Spinal cord (tissue), 10 donors: Measurements from ENCODE around the gene LAGE3. TPM values are rescaled to one million over a fixed set of nuclear protein-coding genes. Genes with fewer than 3 reads are reported as not detected.

ENCODE experiments used
- DNase-seq, 6 donors: peaks; one replicate each; pipeline versions ENCODE4 v3.0.0 to v3.0.0-alpha.2; 2013 to 2015; ENCODE audit warnings: low spot score in 6 of 6, low read depth in 4 of 6
- H3K27ac ChIP-seq: one replicate; pipeline ENCODE4 v1.5.1; 2013; ENCODE audit warnings: low read depth, low read length, control low read depth
- H3K27me3 ChIP-seq: one replicate; pipeline ENCODE4 v1.6.1; 2013; ENCODE audit warnings: low read length; ENCODE audit not compliant: control insufficient read depth, insufficient read depth
- H3K36me3 ChIP-seq: one replicate; pipeline ENCODE4 v1.6.1; 2013; ENCODE audit warnings: low read length; ENCODE audit not compliant: control insufficient read depth, insufficient read depth
- H3K4me1 ChIP-seq: one replicate; pipeline ENCODE4 v1.6.1; 2013; ENCODE audit warnings: low read length; ENCODE audit not compliant: control insufficient read depth, insufficient read depth
- H3K4me3 ChIP-seq: one replicate; pipeline ENCODE4 v1.5.1; 2013; ENCODE audit warnings: low read depth, low read length, control low read depth
- H3K9me3 ChIP-seq: one replicate; pipeline ENCODE4 v1.6.1; 2013; ENCODE audit warnings: low read length; ENCODE audit not compliant: control insufficient read depth, insufficient read depth
- WGBS: methylation state at CpG from one replicate; pipeline ENCODE4 v1.1.5; 2013; ENCODE audit warnings: missing lambda C conversion rate; ENCODE audit not compliant: insufficient coverage; 5-methylcytosine and 5-hydroxymethylcytosine counted together
- polyA plus RNA-seq, 2 donors: library from polyadenylated mRNA; unstranded; fragments of 120-200 nt; gene quantifications; one replicate each; pipeline ENCODE4 v1.2.1, GENCODE V29; 2013; ENCODE audit not compliant: insufficient read length in 2 of 2
- total RNA-seq, 2 donors: library from RNA; depleted of rRNA in 1 of 2; stranded (reverse); fragments of 120-200 nt in 1 of 2; fragments of >200 nt in 1 of 2; gene quantifications; one replicate each; pipeline versions ENCODE4 v1.2.3 to v1.2.4, GENCODE V29; 2013 to 2014
- donor health status: healthy.

The LAGE3 gene
- total and polyA plus RNA-seq, 4 donors: 10.0 to 46.2 (median 41.1) TPM

GRCh38 chrX:154470434-154470833 lies 8.6 kb downstream of the LAGE3 start:
- no peak overlapping the region for H3K27ac ChIP-seq
- 89% methylated on average over 14 of the region's 14 CpGs for WGBS
- H3K36me3 ChIP-seq: peaks cover 82% of the 10 kb centered on the region
- no peak overlapping the region for H3K4me3 ChIP-seq
- DNase-seq: no peak
- H3K4me1 ChIP-seq: no peaks in the 10 kb centered on the region
- H3K27me3 ChIP-seq: no peaks in the 10 kb centered on the region
- H3K9me3 ChIP-seq: no peaks in the 10 kb centered on the region

- no peaks in the 10 kb centered on the region for H3K9me3 ChIP-seq
- H3K36me3 ChIP-seq: peaks cover 88% of the 10 kb centered on the region
- WGBS: 89% methylated on average over 18 of the region's 18 CpGs
- no peak overlapping the region for H3K27ac ChIP-seq
- no peaks in the 10 kb centered on the region for H3K27me3 ChIP-seq
- DNase-seq: no peak
- H3K4me3 ChIP-seq: no peak overlapping the region
- H3K4me1 ChIP-seq: no peaks in the 10 kb centered on the region
Measured at GRCh38 chrX:154469880-154470279, 9.2 kb downstream of the LAGE3 start.

GRCh38 chrX:154469114-154469513 lies 10.0 kb downstream of the LAGE3 start:
- H3K4me3 ChIP-seq: no peak overlapping the region
- H3K36me3 ChIP-seq: peaks cover 93% of the 10 kb centered on the region
- H3K27ac ChIP-seq: no peak overlapping the region
- no peaks in the 10 kb centered on the region for H3K4me1 ChIP-seq
- H3K27me3 ChIP-seq: no peaks in the 10 kb centered on the region
- DNase-seq: no peak
- no peaks in the 10 kb centered on the region for H3K9me3 ChIP-seq
- WGBS: 81% methylated on average over 9 of the region's 9 CpGs

- Histone ChIP-seq H3K36me3 (peaks cover 100% of the 10 kb centered on the region), H3K4me3 (no peak overlapping the region), H3K27me3 (no peaks in the 10 kb centered on the region), H3K27ac (no peak overlapping the region), H3K9me3 (no peaks in the 10 kb centered on the region), H3K4me1 (no peaks in the 10 kb centered on the region)
- no peak for DNase-seq
- WGBS: 92% methylated on average over 22 of the region's 23 CpGs
Measured at GRCh38 chrX:154468217-154468616, 10.9 kb downstream of the LAGE3 start.

GRCh38 chrX:154467556-154467955 lies 11.5 kb downstream of the LAGE3 start:
- H3K27me3 ChIP-seq: no peaks in the 10 kb centered on the region

DNA sequence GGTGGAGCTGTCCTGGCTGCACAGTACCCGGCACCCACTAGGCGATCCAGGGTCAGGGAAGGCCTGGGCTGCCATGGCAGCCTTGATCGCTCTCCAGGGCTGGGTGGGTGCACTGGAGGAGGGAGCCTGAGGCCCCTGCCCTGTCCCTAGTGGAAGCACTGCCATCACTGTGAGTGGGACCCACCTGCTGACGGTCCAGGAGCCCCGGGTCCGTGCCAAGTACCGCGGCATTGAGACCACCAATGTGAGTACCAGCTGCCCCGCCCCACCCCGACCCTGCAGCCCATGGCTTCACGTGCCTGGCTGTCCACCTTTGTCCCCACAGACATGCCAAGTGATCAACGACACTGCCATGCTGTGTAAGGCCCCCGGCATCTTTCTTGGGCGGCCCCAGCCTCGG lies 12.2 kb downstream of the LAGE3 start:
- no peak for DNase-seq
- 87% methylated on average over 15 of the region's 15 CpGs for WGBS
- H3K4me1 ChIP-seq: peaks cover 4% of the 10 kb centered on the region
- H3K4me3 ChIP-seq: no peak overlapping the region
- H3K36me3 ChIP-seq: peaks cover 100% of the 10 kb centered on the region
- H3K27me3 ChIP-seq: no peaks in the 10 kb centered on the region
- no peak overlapping the region for H3K27ac ChIP-seq
- no peaks in the 10 kb centered on the region for H3K9me3 ChIP-seq

More at GRCh38 chrX:154467556-154467955, 11.5 kb downstream of the LAGE3 start:
- no peaks in the 10 kb centered on the region for H3K9me3 ChIP-seq
- H3K4me1 ChIP-seq: no peaks in the 10 kb centered on the region
- H3K27ac ChIP-seq: no peak overlapping the region
- H3K36me3 ChIP-seq: peaks cover 100% of the 10 kb centered on the region
- 93% methylated on average over 19 of the region's 21 CpGs for WGBS
- no peak for DNase-seq
- H3K4me3 ChIP-seq: no peak overlapping the region

DNA sequence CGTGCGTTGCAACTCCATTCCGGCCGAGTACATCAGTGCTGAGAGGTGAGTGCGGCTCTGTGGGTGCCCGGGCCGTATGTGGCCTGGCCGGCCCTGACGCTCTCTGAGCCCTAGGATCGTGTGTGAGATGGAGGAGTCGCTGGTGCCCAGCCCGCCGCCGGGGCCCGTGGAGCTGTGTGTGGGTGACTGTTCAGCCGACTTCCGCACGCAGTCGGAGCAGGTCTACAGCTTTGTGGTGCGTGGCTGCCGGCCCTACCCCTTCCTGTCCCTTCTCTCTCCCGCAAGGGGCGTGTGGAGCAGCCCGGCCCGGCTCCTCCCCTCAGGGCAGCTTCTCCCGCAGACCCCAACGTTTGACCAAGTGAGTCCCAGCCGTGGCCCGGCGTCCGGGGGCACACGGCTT lies 13.0 kb downstream of the LAGE3 start:
- H3K36me3 ChIP-seq: peaks cover 100% of the 10 kb centered on the region
- no peak for DNase-seq
- WGBS: 92% methylated on average over 32 of the region's 32 CpGs

GRCh38 chrX:154465601-154466000 lies 13.5 kb downstream of the LAGE3 start:
- WGBS: 93% methylated on average over 12 of the region's 14 CpGs
- Histone ChIP-seq H3K9me3 (no peaks in the 10 kb centered on the region), H3K4me1 (peaks cover 17% of the 10 kb centered on the region), H3K27ac (no peak overlapping the region), H3K27me3 (no peaks in the 10 kb centered on the region), H3K4me3 (no peak overlapping the region), H3K36me3 (peaks cover 100% of the 10 kb centered on the region)
- no peak for DNase-seq

More for the DNA sequence above, 13.0 kb downstream of the LAGE3 start:
- no peak overlapping the region for H3K27ac ChIP-seq
- H3K4me1 ChIP-seq: peaks cover 13% of the 10 kb centered on the region
- no peaks in the 10 kb centered on the region for H3K9me3 ChIP-seq
- H3K27me3 ChIP-seq: no peaks in the 10 kb centered on the region
- no peak overlapping the region for H3K4me3 ChIP-seq

GRCh38 chrX:154464806-154465365 lies 14.2 kb downstream of the LAGE3 start:
- peaks cover 99% of the 10 kb centered on the region for H3K36me3 ChIP-seq
- 95% methylated on average over 26 of the region's 28 CpGs for WGBS
- H3K9me3 ChIP-seq: no peaks in the 10 kb centered on the region
- DNase-seq: no peak
- no peaks in the 10 kb centered on the region for H3K27me3 ChIP-seq
- H3K27ac ChIP-seq: no peak overlapping the region
- peaks cover 24% of the 10 kb centered on the region for H3K4me1 ChIP-seq
- no peak overlapping the region for H3K4me3 ChIP-seq

DNA sequence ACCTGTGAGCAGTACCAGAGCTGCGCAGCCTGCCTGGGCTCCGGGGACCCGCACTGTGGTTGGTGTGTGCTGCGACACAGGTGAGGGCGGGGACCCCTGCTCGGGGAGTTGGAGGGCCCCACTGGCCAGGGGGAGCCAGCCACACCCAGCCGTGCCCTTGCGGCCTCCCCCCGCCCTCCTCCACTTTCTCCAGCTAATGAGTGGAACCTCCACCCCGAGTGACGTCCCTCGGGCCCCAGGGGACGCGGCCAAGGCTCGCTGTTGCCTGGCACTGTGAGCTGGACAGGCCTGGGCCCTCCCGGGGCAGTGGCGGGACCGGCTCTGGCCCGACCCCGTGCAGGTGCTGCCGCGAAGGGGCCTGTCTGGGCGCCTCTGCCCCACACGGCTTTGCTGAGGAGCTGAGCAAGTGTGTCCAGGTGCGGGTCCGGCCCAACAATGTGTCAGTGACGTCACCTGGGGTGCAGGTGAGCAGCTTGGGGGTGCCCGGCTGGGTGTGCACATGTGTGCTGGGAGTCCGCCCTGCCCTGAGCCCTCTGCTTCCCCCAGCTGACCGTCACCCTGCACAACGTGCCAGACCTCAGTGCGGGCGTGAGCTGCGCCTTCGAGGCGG lies 15.4 kb downstream of the LAGE3 start:
- peaks cover 87% of the 10 kb centered on the region for H3K36me3 ChIP-seq

More for the DNA sequence above, 15.4 kb downstream of the LAGE3 start:
- 92% methylated on average over 28 of the region's 36 CpGs for WGBS
- no peak for DNase-seq
- Histone ChIP-seq H3K9me3 (no peaks in the 10 kb centered on the region), H3K27me3 (no peaks in the 10 kb centered on the region), H3K4me1 (peaks cover 32% of the 10 kb centered on the region), H3K4me3 (no peak overlapping the region), H3K27ac (no peak overlapping the region)
